Activated naive CD4-positive, alpha-beta T cell treated with anti-CD3 and anti-CD28 coated beads, Interleukin-2, amount 50 U/mL, for 72 hours (primary cell): Measurements from ENCODE around the gene VPS45. TPM values are rescaled to one million over a fixed set of nuclear protein-coding genes. Genes with fewer than 3 reads are reported as not detected.
"Not testable (repeated sequence)": the region's sequence is repeated elsewhere in the genome, so short reads cannot be mapped to it uniquely, and the experiment has no call there.

Experiments
- ATAC-seq, 2 donors: fragments of 150-1000 bp; cut with Tn5 transposase; 2 replicates each; pipeline ENCODE4 v1.10.0; 2021; ENCODE audit warnings: mild to moderate bottlenecking in 2 of 2, moderate library complexity in 2 of 2
- DNase-seq, 2 donors: peaks; one replicate each; pipeline ENCODE4 v3.0.0; 2021 to 2022; ENCODE audit warnings: low spot score in 2 of 2
- H3K27ac Mint-ChIP-seq, 2 donors: one replicate each; pipeline ENCODE4 v1.8.0; 2022; ENCODE audit warnings: mild to moderate bottlenecking in 2 of 2, mixed read lengths in 2 of 2
- H3K36me3 Mint-ChIP-seq, 2 donors: one replicate each; pipeline ENCODE4 v1.8.0; 2022; ENCODE audit warnings: mixed read lengths in 2 of 2
- H3K9me3 Mint-ChIP-seq, 2 donors: one replicate each; pipeline ENCODE4 v1.8.0; 2022; ENCODE audit warnings: mixed read lengths in 2 of 2
- total RNA-seq, 2 donors: library from RNA; stranded (reverse); gene quantifications; one replicate each; pipeline ENCODE4 v1.2.3, GENCODE V29; 2022

The VPS45 gene
- total RNA-seq, 2 donors from 2014 or later = 25.0 to 42.4 TPM

- no peak overlapping the region for H3K27ac Mint-ChIP-seq
- DNase-seq (no peak), ATAC-seq (no peak)
- H3K9me3 Mint-ChIP-seq = no peaks in the 10 kb centered on the region
- H3K36me3 Mint-ChIP-seq = no peaks in the 10 kb centered on the region
These were observed 117.9 kb downstream of the VPS45 start for GRCh38 chr1:150185481-150185880.

- peak overlapping the region in 1 of 2 donors; percentile 9 for H3K27ac Mint-ChIP-seq
- ATAC-seq = not testable (repeated sequence)
These were observed 118.8 kb downstream of the VPS45 start for GRCh38 chr1:150186438-150186788.

GRCh38 chr1:150186789-150187559 is 119.4 kb downstream of the VPS45 start:
- H3K27ac Mint-ChIP-seq = peak overlapping the region in 1 of 2 donors; percentile 9
- ATAC-seq = peak; percentile 75 to 82
- H3K36me3 Mint-ChIP-seq = no peaks in the 10 kb centered on the region
- H3K9me3 Mint-ChIP-seq = no peaks in the 10 kb centered on the region
- DNase-seq = peak in 1 of 2 donors; percentile 20

More at GRCh38 chr1:150186438-150186788, 118.8 kb downstream of the VPS45 start:
- H3K9me3 Mint-ChIP-seq, DNase-seq, H3K36me3 Mint-ChIP-seq: not testable (repeated sequence)

- H3K9me3 Mint-ChIP-seq = no peaks in the 10 kb centered on the region
- ATAC-seq (peak; percentile 28 to 55), DNase-seq (no peak)
- H3K36me3 Mint-ChIP-seq = no peaks in the 10 kb centered on the region
- H3K27ac Mint-ChIP-seq = no peak overlapping the region
These were observed 120.0 kb downstream of the VPS45 start for GRCh38 chr1:150187560-150187931.

- Mint-ChIP-seq H3K36me3 (no peaks in the 10 kb centered on the region), H3K27ac (no peak overlapping the region), H3K9me3 (no peaks in the 10 kb centered on the region)
- DNase-seq = no peak
- no peak for ATAC-seq
These were observed 124.4 kb downstream of the VPS45 start for GRCh38 chr1:150192012-150192411.

GRCh38 chr1:150194381-150195031 is 126.9 kb downstream of the VPS45 start:
- Mint-ChIP-seq H3K9me3 (no peaks in the 10 kb centered on the region), H3K27ac (no peak overlapping the region), H3K36me3 (no peaks in the 10 kb centered on the region)
- no peak for ATAC-seq
- DNase-seq = no peak

Other genes starting within 250 kb of the VPS45 start
- gene BOLA1, start 168.2 kb upstream of the VPS45 start, total RNA-seq = 10 to 100 TPM; 19.4 to 28.7 TPM
- 10 to 100 TPM; 10.9 to 14.6 TPM for gene SV2A, start 149.9 kb upstream of the VPS45 start, total RNA-seq
- gene SF3B4, start 140.0 kb upstream of the VPS45 start, total RNA-seq = 10 to 100 TPM; 47.6 to 65.3 TPM
- 1 to 10 TPM; 2.3 to 4.5 TPM for gene MTMR11, start 130.9 kb upstream of the VPS45 start, total RNA-seq
- gene OTUD7B, start 57.0 kb upstream of the VPS45 start, total RNA-seq = 10 to 100 TPM; 21.7 to 22.8 TPM
- 10 to 100 TPM in 1 of 2 donors, 1 to 10 TPM in 1; 6.7 to 14.7 TPM for gene PLEKHO1, start 82.1 kb downstream of the VPS45 start, total RNA-seq
- 100 to 1,000 TPM; 181 to 187 TPM for gene ANP32E, start 168.3 kb downstream of the VPS45 start, total RNA-seq
- gene CA14, start 190.0 kb downstream of the VPS45 start, total RNA-seq = not detected
- 100 to 1,000 TPM; 103 to 116 TPM for gene APH1A, start 201.2 kb downstream of the VPS45 start, total RNA-seq
- gene C1orf54, start 205.0 kb downstream of the VPS45 start, total RNA-seq = 1 to 10 TPM in 1 of 2 donors, under 1 TPM in 1; 0.72 to 2.2 TPM
- 1 to 10 TPM; 4.6 to 9.1 TPM for gene CIART, start 214.8 kb downstream of the VPS45 start, total RNA-seq
- 10 to 100 TPM; 70.7 to 94.2 TPM for gene MRPS21, start 226.1 kb downstream of the VPS45 start, total RNA-seq